Body of pancreas (tissue), 4 donors: Measurements from ENCODE around the gene LMBR1.

Experiments used
- CTCF ChIP-seq, 7 experiments: fragments of 450-650 bp in 4 of 7; fragments of 200-600 bp in 3 of 7; sonication (generic) in 3 of 7; IDR thresholded peaks; one replicate each; pipeline ENCODE4 v1.5.1; 2016 to 2019; ENCODE audit warnings: antibody characterized with exemption in 7 of 7
- POLR2A ChIP-seq, 3 donors: fragments of 450-650 bp; IDR thresholded peaks; one replicate each; pipeline ENCODE4 v1.6.1; 2016; ENCODE audit warnings: antibody characterized with exemption in 3 of 3, mild to moderate bottlenecking in 2 of 3

GRCh38 chr7:156942708-156943090 lies 49.7 kb upstream of the LMBR1 start:
- TF ChIP-seq CTCF (IDR thresholded peaks at IDR 0.05), result no peak
- peak in 1 of 3 donors; percentile 24 for TF ChIP-seq POLR2A (IDR thresholded peaks at IDR 0.05)
